HG03457 (cell line): Measurements from ENCODE around the gene RELB.
"Not testable (repeated sequence)": the region's sequence is repeated elsewhere in the genome, so short reads cannot be mapped to it uniquely, and the experiment has no call there.

Experiments
- ATAC-seq: cut with Tn5 transposase; IDR thresholded peaks from one replicate; pipeline ENCODE4 v1.9.1; 2021; ENCODE audit warnings: moderate number of reproducible peaks; ENCODE audit not compliant: unreplicated experiment

RELB gene

GRCh38 chr19:45001087-45001739, at the start of gene RELB:
TSS of gene RELB (plus strand) at chr19:45001464. CDS start at chr19:45001580, 116 bp downstream.
- peak; percentile 24 for ATAC-seq

- ATAC-seq = peak; percentile 5
Measured at GRCh38 chr19:44954278-44954648, 47.0 kb upstream of the RELB start.

- peak; percentile 79 for ATAC-seq
Measured at GRCh38 chr19:44954649-44955504, 46.4 kb upstream of the RELB start, which contains the start of gene CLPTM1. TSS of gene CLPTM1 (plus strand) at chr19:44955380. CDS start at chr19:44955396, 16 bp downstream.

- ATAC-seq = peak; percentile 11
Measured at GRCh38 chr19:44955505-44956439, 45.5 kb upstream of the RELB start.

GRCh38 chr19:44957526-44957925, 43.7 kb upstream of the RELB start:
- no peak for ATAC-seq

GRCh38 chr19:44958090-44958489, 43.2 kb upstream of the RELB start:
- ATAC-seq = no peak

- no peak for ATAC-seq
Measured at GRCh38 chr19:44959691-44960090, 41.6 kb upstream of the RELB start.

- no peak for ATAC-seq
Measured at GRCh38 chr19:44960906-44961728, 40.1 kb upstream of the RELB start.

- ATAC-seq = no peak
Measured at GRCh38 chr19:44961821-44962220, 39.4 kb upstream of the RELB start.

GRCh38 chr19:44968118-44968517, 33.1 kb upstream of the RELB start:
- no peak for ATAC-seq

- ATAC-seq = no peak
Measured at GRCh38 chr19:44968670-44969069, 32.6 kb upstream of the RELB start.

GRCh38 chr19:44969437-44969836, 31.8 kb upstream of the RELB start:
- no peak for ATAC-seq

GRCh38 chr19:44971451-44971850, 29.8 kb upstream of the RELB start:
- not testable (repeated sequence) for ATAC-seq

- no peak for ATAC-seq
Measured at GRCh38 chr19:44972802-44973201, 28.5 kb upstream of the RELB start.

- ATAC-seq = no peak
Measured at GRCh38 chr19:44973982-44974735, 27.1 kb upstream of the RELB start.

GRCh38 chr19:44974857-44975256, 26.4 kb upstream of the RELB start:
- no peak for ATAC-seq

- no peak for ATAC-seq
Measured at GRCh38 chr19:44975444-44975843, 25.8 kb upstream of the RELB start.

GRCh38 chr19:44984005-44984404, 17.3 kb upstream of the RELB start:
- ATAC-seq = no peak

- ATAC-seq = no peak
Measured at GRCh38 chr19:44985445-44985844, 15.8 kb upstream of the RELB start.

- no peak for ATAC-seq
Measured at GRCh38 chr19:44986389-44986788, 14.9 kb upstream of the RELB start.
